MM.1S (cell line): ENCODE measurements around the gene FRMD4B.

Source experiments
- DNase-seq: peaks from one replicate; pipeline ENCODE4 v3.0.0-alpha.2; 2015
- H2AFZ ChIP-seq: fragments of 300-600 bp; sonication (generic); 2 replicates; pipeline ENCODE4 v1.6.0; 2016; ENCODE audit warnings: antibody characterized with exemption, low read length
- H3F3A ChIP-seq: fragments of 300-600 bp; sonication (generic); 2 replicates; pipeline ENCODE4 v1.6.1; 2016; ENCODE audit warnings: mild to moderate bottlenecking, antibody characterized with exemption, low read length, moderate library complexity, mixed read lengths; ENCODE audit not compliant: insufficient read depth
- H3K27ac ChIP-seq: fragments of 300-600 bp; sonication (generic); 2 replicates; pipeline ENCODE4 v1.5.1; 2016; ENCODE audit warnings: mild to moderate bottlenecking, low read length
- H3K27me3 ChIP-seq: fragments of 300-600 bp; sonication (generic); replicated peaks from 2 replicates; pipeline ENCODE4 v1.6.0; 2016; ENCODE audit warnings: low read length; ENCODE audit not compliant: insufficient read depth
- H3K36me3 ChIP-seq: fragments of 300-600 bp; sonication (generic); replicated peaks from 2 replicates; pipeline ENCODE4 v1.6.1; 2016; ENCODE audit warnings: mild to moderate bottlenecking, low read length, mixed read lengths; ENCODE audit not compliant: insufficient read depth
- H3K4me1 ChIP-seq: fragments of 300-600 bp; sonication (generic); 2 replicates; pipeline ENCODE4 v1.6.1; 2016; ENCODE audit warnings: low read length, mixed read lengths
- H3K4me2 ChIP-seq: fragments of 300-600 bp; sonication (generic); 2 replicates; pipeline ENCODE4 v1.6.0; 2016; ENCODE audit warnings: low read depth, low read length
- H3K4me3 ChIP-seq: fragments of 300-600 bp; sonication (generic); 2 replicates; pipeline ENCODE4 v1.5.1; 2016; ENCODE audit warnings: low read length, mixed read lengths
- H3K79me2 ChIP-seq: fragments of 300-600 bp; sonication (generic); 2 replicates; pipeline ENCODE4 v1.6.1; 2016; ENCODE audit warnings: mixed run types, low read length, mixed read lengths
- H3K9ac ChIP-seq: fragments of 300-600 bp; sonication (generic); 2 replicates; pipeline ENCODE4 v1.6.1; 2016; ENCODE audit warnings: low read length, mixed read lengths
- H3K9me2 ChIP-seq: fragments of 300-600 bp; sonication (generic); replicated peaks from 2 replicates; pipeline ENCODE4 v1.6.1; 2016; ENCODE audit warnings: mild to moderate bottlenecking, low read length, mixed read lengths; ENCODE audit not compliant: insufficient read depth
- H3K9me3 ChIP-seq: fragments of 300-600 bp; sonication (generic); replicated peaks from 2 replicates; pipeline ENCODE4 v1.6.1; 2016; ENCODE audit warnings: mild to moderate bottlenecking, low read length, mixed read lengths; ENCODE audit not compliant: insufficient read depth
- H4K20me1 ChIP-seq: fragments of 300-600 bp; sonication (generic); 2 replicates; pipeline ENCODE4 v1.6.1; 2016; ENCODE audit warnings: mild to moderate bottlenecking, low read length, moderate library complexity, mixed read lengths; ENCODE audit not compliant: insufficient read depth
- CTCF ChIP-seq: fragments of 300-600 bp; sonication (generic); IDR thresholded peaks from 2 replicates; pipeline ENCODE4 v1.5.1; 2016; ENCODE audit warnings: antibody characterized with exemption, low read length, mixed read lengths
- EZH2 ChIP-seq: fragments of 300-600 bp; sonication (generic); optimal IDR thresholded peaks from 2 replicates; pipeline ENCODE3; 2017; ENCODE audit warnings: low read depth, mild to moderate bottlenecking, antibody characterized with exemption, low read length, mixed read lengths
- EZH2phosphoT487 ChIP-seq: fragments of 300-600 bp; sonication (generic); IDR thresholded peaks from 2 replicates; pipeline ENCODE4 v1.6.1; 2018; ENCODE audit warnings: antibody characterized with exemption, low read length

Gene FRMD4B

GRCh38 chr3:69326855-69327300, 59.0 kb downstream of the FRMD4B start:
- Histone ChIP-seq H3K9me2 (no peaks in the 10 kb centered on the region), H3K4me2 (peak overlapping the region; percentile 69), H3K36me3 (no peaks in the 10 kb centered on the region), H3K27ac (peak overlapping the region; percentile 96), H3K9me3 (no peaks in the 10 kb centered on the region), H3K79me2 (no peaks in the 10 kb centered on the region), H3F3A (peaks cover 13% of the 10 kb centered on the region; the same call in 1 of the 2 replicates), H2AFZ (peak overlapping the region; percentile 51), H4K20me1 (no peaks in the 10 kb centered on the region), H3K4me3 (peak overlapping the region; percentile 25), H3K9ac (peak overlapping the region; percentile 66; the same call in 1 of the 2 replicates), H3K27me3 (no peaks in the 10 kb centered on the region), H3K4me1 (peaks cover 41% of the 10 kb centered on the region)
- TF ChIP-seq CTCF (no peak), EZH2 (no peak), EZH2phosphoT487 (no peak)
- DNase-seq, result peak; percentile 94

DNA sequence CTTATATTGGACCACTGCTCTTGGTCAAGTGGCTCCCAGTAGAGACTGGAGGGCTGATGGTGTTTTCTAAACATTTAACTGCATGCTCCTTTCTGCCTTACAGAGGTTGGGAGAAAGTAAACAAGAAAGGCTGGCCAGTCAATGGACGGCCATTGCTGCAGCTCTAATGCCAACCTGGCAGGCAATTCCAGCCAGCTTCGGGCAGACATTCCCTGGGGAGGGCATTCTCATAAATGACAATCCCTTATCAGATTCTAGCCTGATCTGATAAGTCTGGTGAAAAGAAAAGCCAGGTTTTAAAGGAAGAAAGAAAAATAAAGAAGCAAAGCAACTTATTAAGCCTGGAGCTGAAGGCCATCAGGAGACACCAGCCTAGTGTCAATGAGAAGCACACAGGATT, 60.7 kb downstream of the FRMD4B start:
- Histone ChIP-seq H3K4me2 (no peak overlapping the region), H3K9me3 (no peaks in the 10 kb centered on the region), H4K20me1 (no peaks in the 10 kb centered on the region), H3K4me3 (no peak overlapping the region), H3K27me3 (no peaks in the 10 kb centered on the region), H3K9ac (no peak overlapping the region), H3K36me3 (no peaks in the 10 kb centered on the region), H3F3A (peaks cover 29% of the 10 kb centered on the region), H3K9me2 (no peaks in the 10 kb centered on the region), H2AFZ (no peak overlapping the region), H3K27ac (no peak overlapping the region), H3K79me2 (no peaks in the 10 kb centered on the region), H3K4me1 (peaks cover 58% of the 10 kb centered on the region)
- TF ChIP-seq EZH2 (no peak), EZH2phosphoT487 (no peak), CTCF (no peak)
- DNase-seq, result no peak

- H4K20me1 ChIP-seq, result no peaks in the 10 kb centered on the region
- no peak overlapping the region for H3K9ac ChIP-seq
- no peak for DNase-seq
- H2AFZ ChIP-seq, result no peak overlapping the region
- no peaks in the 10 kb centered on the region for H3K9me3 ChIP-seq
- TF ChIP-seq EZH2 (no peak), EZH2phosphoT487 (no peak), CTCF (peak; percentile 56)
- peaks cover 59% of the 10 kb centered on the region for H3K4me1 ChIP-seq
- H3K9me2 ChIP-seq, result no peaks in the 10 kb centered on the region
- H3K27me3 ChIP-seq, result no peaks in the 10 kb centered on the region
- no peaks in the 10 kb centered on the region for H3K36me3 ChIP-seq
- H3K27ac ChIP-seq, result no peak overlapping the region
- H3K79me2 ChIP-seq, result no peaks in the 10 kb centered on the region
- no peak overlapping the region for H3K4me2 ChIP-seq
- no peak overlapping the region for H3K4me3 ChIP-seq
- peaks cover 30% of the 10 kb centered on the region for H3F3A ChIP-seq
Observed at GRCh38 chr3:69324362-69325025, 61.4 kb downstream of the FRMD4B start.
